H1 (cell line): Measurements from ENCODE around the gene ZCCHC9. TPM values are rescaled to one million over a fixed set of nuclear protein-coding genes. Genes with fewer than 3 reads are reported as not detected.
"Not testable (repeated sequence)": the region's sequence is repeated elsewhere in the genome, so short reads cannot be mapped to it uniquely, and the experiment has no call there.

Experiments
- CTCF ChIA-PET: fragments of 300-600 bp; sonication (Branson Sonifier 250); formaldehyde crosslinking; loops from one replicate; lab custom pipeline; 2021; ENCODE audit not compliant: partially characterized antibody; lab: Charles Lee
- POLR2A ChIA-PET: fragments of 300-600 bp; sonication (Branson Sonifier 250); formaldehyde crosslinking; loops from one replicate; lab custom pipeline; 2021; ENCODE audit warnings: inconsistent platforms; ENCODE audit not compliant: partially characterized antibody; lab: Charles Lee
- DNase-seq, 2 experiments: peaks; one replicate each; pipeline versions ENCODE4 v3.0.0 to v3.0.0-alpha.2; 2010 to 2022; ENCODE audit warnings: low spot score in 2 of 2, low read depth in 1 of 2, mixed read lengths in 1 of 2
- FAIRE-seq: peaks from 2 replicates; lab custom pipeline; 2011; peaks lifted over from hg19 to GRCh38; lab: Jason Lieb, UNC
- H2AFZ ChIP-seq: 2 replicates; pipeline ENCODE4 v1.8.1; 2012; ENCODE audit warnings: low read length, inconsistent platforms
- H2AK5ac ChIP-seq: 2 replicates; pipeline ENCODE4 v1.6.1; 2013; ENCODE audit warnings: low read depth, low read length
- H2BK120ac ChIP-seq: replicated peaks from 2 replicates; pipeline ENCODE3; 2013; ENCODE audit warnings: low read depth, low read length, inconsistent platforms
- H2BK12ac ChIP-seq: 2 replicates; pipeline ENCODE4 v1.6.1; 2013; ENCODE audit warnings: low read depth, low read length
- H2BK15ac ChIP-seq: 2 replicates; pipeline ENCODE4 v1.6.1; 2013; ENCODE audit warnings: low read length
- H2BK20ac ChIP-seq: 2 replicates; pipeline ENCODE4 v1.6.1; 2013; ENCODE audit warnings: low read length
- H2BK5ac ChIP-seq: 2 replicates; pipeline ENCODE4 v1.6.1; 2013; ENCODE audit warnings: low read depth, low read length
- H3K14ac ChIP-seq: 2 replicates; pipeline ENCODE4 v1.6.1; 2013; ENCODE audit warnings: inconsistent platforms; ENCODE audit not compliant: insufficient read length
- H3K18ac ChIP-seq: 2 replicates; pipeline ENCODE4 v1.6.1; 2013; ENCODE audit warnings: low read length; ENCODE audit errors: extremely low read depth
- H3K23ac ChIP-seq: 2 replicates; pipeline ENCODE4 v1.6.1; 2013; ENCODE audit warnings: inconsistent platforms; ENCODE audit not compliant: insufficient read length
- H3K23me2 ChIP-seq: 2 replicates; pipeline ENCODE4 v1.6.1; 2013; ENCODE audit warnings: low read depth, low read length
- H3K27ac ChIP-seq: 2 replicates; pipeline ENCODE4 v1.6.1; 2011; ENCODE audit warnings: low read depth, low read length, inconsistent platforms
- H3K27me3 ChIP-seq, 4 experiments: replicated peaks in 1 of 4; 1 replicate in 1 of 4; 2 replicates in 3 of 4; pipeline versions ENCODE4 v1.6.1 to v1.8.1; 2011 to 2013; ENCODE audit warnings: low read length in 3 of 4, mild to moderate bottlenecking in 3 of 4, inconsistent platforms in 2 of 4, mixed read lengths in 2 of 4, moderate library complexity in 1 of 4; ENCODE audit not compliant: control insufficient read depth in 3 of 4, insufficient read depth in 3 of 4; ENCODE audit errors: extremely low read depth in 1 of 4
- H3K36me3 ChIP-seq, 4 experiments: 2 replicates each; pipeline versions ENCODE4 v1.6.1 to v1.8.1; 2011 to 2013; ENCODE audit warnings: mild to moderate bottlenecking in 4 of 4, low read length in 3 of 4, moderate library complexity in 2 of 4, control low read depth in 1 of 4, inconsistent platforms in 1 of 4; ENCODE audit not compliant: insufficient read depth in 4 of 4, control insufficient read depth in 2 of 4
- H3K4ac ChIP-seq: replicated peaks from 2 replicates; pipeline ENCODE3; 2013; ENCODE audit warnings: low read length, low read depth, mixed read lengths, inconsistent platforms; ENCODE audit not compliant: insufficient read length
- H3K4me1 ChIP-seq, 4 experiments: replicated peaks in 1 of 4; 1 replicate in 1 of 4; 2 replicates in 3 of 4; pipeline versions ENCODE4 v1.6.1 to v1.8.1; 2011 to 2013; ENCODE audit warnings: low read length in 3 of 4, inconsistent platforms in 2 of 4, mixed read lengths in 1 of 4; ENCODE audit not compliant: insufficient read depth in 4 of 4, control insufficient read depth in 3 of 4
- H3K4me2 ChIP-seq, 2 experiments: 2 replicates each; pipeline versions ENCODE4 v1.6.1 to v1.8.1; 2011 to 2013; ENCODE audit warnings: low read depth in 2 of 2, low read length in 2 of 2, control low read depth in 1 of 2, inconsistent platforms in 1 of 2, mild to moderate bottlenecking in 1 of 2; ENCODE audit not compliant: insufficient read depth in 1 of 2
- H3K4me3 ChIP-seq, 4 experiments: fragments of 200-600, 300-600 bp in 1 of 4; sonication (generic), shearing (Covaris generic), sonication (Bioruptor Twin) in 1 of 4; 2 replicates each; pipeline versions ENCODE4 v1.5.1 to v1.8.1; 2011 to 2016; ENCODE audit warnings: low read length in 4 of 4, low read depth in 3 of 4, control low read depth in 2 of 4, inconsistent platforms in 2 of 4, mild to moderate bottlenecking in 2 of 4, mixed read lengths in 1 of 4, moderate library complexity in 1 of 4; ENCODE audit not compliant: insufficient read depth in 2 of 4; ENCODE audit errors: extremely low read depth in 1 of 4
- H3K56ac ChIP-seq: replicated peaks from 2 replicates; pipeline ENCODE3; 2013; ENCODE audit warnings: low read depth, mild to moderate bottlenecking, mixed read lengths, low read length, inconsistent platforms; ENCODE audit not compliant: insufficient read length
- H3K79me1 ChIP-seq: 2 replicates; pipeline ENCODE4 v1.6.1; 2013; ENCODE audit warnings: low read depth, low read length, control low read depth
- H3K79me2 ChIP-seq, 2 experiments: 2 replicates each; pipeline versions ENCODE4 v1.6.1 to v1.8.1; 2012 to 2013; ENCODE audit warnings: low read length in 2 of 2, mild to moderate bottlenecking in 2 of 2, inconsistent platforms in 1 of 2; ENCODE audit not compliant: insufficient read depth in 2 of 2, control insufficient read depth in 1 of 2
- H3K9ac ChIP-seq, 4 experiments: replicated peaks in 1 of 4; 1 replicate in 1 of 4; 2 replicates in 3 of 4; pipeline versions ENCODE4 v1.6.1 to v1.8.1; 2011 to 2013; ENCODE audit warnings: low read depth in 3 of 4, low read length in 3 of 4, control low read depth in 2 of 4, mild to moderate bottlenecking in 2 of 4, moderate library complexity in 2 of 4, inconsistent platforms in 1 of 4; ENCODE audit errors: extremely low read depth in 1 of 4
- H3K9me3 ChIP-seq, 2 experiments: 2 replicates each; pipeline versions ENCODE4 v1.6.1 to v1.8.1; 2012 to 2013; ENCODE audit warnings: mild to moderate bottlenecking in 2 of 2, moderate library complexity in 2 of 2, control low read depth in 1 of 2, inconsistent platforms in 1 of 2, low read depth in 1 of 2, low read length in 1 of 2, mixed read lengths in 1 of 2; ENCODE audit not compliant: insufficient read depth in 2 of 2
- H4K20me1 ChIP-seq, 2 experiments: replicated peaks in 1 of 2; 2 replicates each; pipeline versions ENCODE3 to v1.8.1; 2011 to 2013; ENCODE audit warnings: inconsistent platforms in 2 of 2, low read length in 2 of 2, mild to moderate bottlenecking in 1 of 2; ENCODE audit not compliant: insufficient read depth in 2 of 2, control insufficient read depth in 1 of 2
- H4K5ac ChIP-seq: 2 replicates; pipeline ENCODE4 v1.6.1; 2013; ENCODE audit warnings: low read length, low read depth, mixed read lengths, inconsistent platforms; ENCODE audit not compliant: insufficient read length
- H4K8ac ChIP-seq: 2 replicates; pipeline ENCODE4 v1.8.0; 2013; ENCODE audit warnings: mild to moderate bottlenecking, moderate library complexity, low read length, inconsistent platforms; ENCODE audit not compliant: insufficient read depth; ENCODE audit errors: extremely low read depth
- H4K91ac ChIP-seq: replicated peaks from 2 replicates; pipeline ENCODE3; 2013; ENCODE audit warnings: low read length, mixed read lengths, inconsistent platforms; ENCODE audit not compliant: insufficient read length
- BRCA1 ChIP-seq: IDR thresholded peaks from 2 replicates; pipeline ENCODE4 v1.6.1; 2012; ENCODE audit warnings: low read depth, low read length, improper control_type of control experiment
- POLR2AphosphoS5 ChIP-seq: IDR thresholded peaks from 2 replicates; pipeline ENCODE4 v1.6.1; 2011; ENCODE audit warnings: low read depth, low read length
- TCF12 ChIP-seq: IDR thresholded peaks from 2 replicates; pipeline ENCODE4 v1.6.1; 2011; ENCODE audit warnings: low read depth, mild to moderate bottlenecking, low read length
- YY1 ChIP-seq: IDR thresholded peaks from 2 replicates; pipeline ENCODE4 v1.6.1; 2011; ENCODE audit warnings: low read depth, mild to moderate bottlenecking, low read length
- WGBS, 2 experiments: shearing (Covaris generic) in 1 of 2; methylation state at CpG; one replicate each; pipeline versions ENCODE4 v1.1.6 to v1.1.7; 2013 to 2015; ENCODE audit warnings: low lambda C conversion rate in 2 of 2, mixed read lengths in 2 of 2, inconsistent platforms in 1 of 2, low coverage in 1 of 2, missing lambda C conversion rate in 1 of 2; ENCODE audit not compliant: insufficient replicate concordance in 2 of 2, insufficient coverage in 1 of 2, insufficient read length in 1 of 2; ENCODE audit errors: extremely low coverage in 1 of 2, missing lambda C conversion rate in 1 of 2; 5-methylcytosine and 5-hydroxymethylcytosine counted together
- polyA plus RNA-seq, 7 experiments: library from polyadenylated mRNA; depleted of rRNA in 3 of 7; stranded (reverse) in 5 of 7; unstranded in 2 of 7; fragments of >200 nt in 5 of 7; fragments of 200-250 nt in 2 of 7; gene quantifications; 1 replicate in 5 of 7; 2 replicates in 1 of 7; 4 replicates in 1 of 7; pipeline versions ENCODE4 v1.2.1 to v1.2.3, GENCODE V29; 2011 to 2013; ENCODE audit warnings: missing spikeins in 2 of 7, mixed read lengths in 2 of 7
- total RNA-seq: library from RNA; stranded (reverse); fragmentation: NEBNext Ultra II Directional; extraction: Animal tissue kit (Norgen Biotek cat#: 25700); gene quantifications from 2 replicates; pipeline ENCODE4 v1.2.1, GENCODE V29; 2021
- TF ChIP-seq, protein P1 (sequence below): IDR thresholded peaks from 2 replicates; pipeline ENCODE4 v1.6.1; 2012; ENCODE audit warnings: inconsistent platforms

The ZCCHC9 gene
- total and polyA plus RNA-seq, 2 of the 8 experiments (the other 6 are each of a cell fraction or from before 2014, with no cell fraction given): 10.9 to 33.6 TPM

DNA sequence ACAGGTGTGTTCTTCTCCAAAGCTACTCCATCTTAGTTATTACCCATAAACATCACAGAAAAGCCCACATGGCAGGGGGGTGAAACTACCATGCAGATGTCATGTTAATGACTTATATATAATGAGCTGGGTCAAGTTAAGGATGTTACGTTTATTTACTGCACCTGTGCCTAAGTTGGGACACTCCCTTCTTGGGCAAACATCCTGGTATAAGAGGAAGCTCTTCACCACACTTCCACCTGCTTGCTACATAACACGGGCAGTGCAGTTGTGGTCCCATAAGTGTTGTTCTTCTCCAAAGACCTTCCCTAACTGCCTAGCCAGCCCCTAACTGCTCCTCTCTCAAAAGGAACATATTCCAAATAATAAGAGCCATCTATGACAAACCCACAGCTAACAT lies 9.3 kb upstream of the ZCCHC9 start (continued):
- TF ChIP-seq YY1 (no peak), POLR2AphosphoS5 (no peak), TCF12 (no peak), BRCA1 (no peak)
- TF ChIP-seq, protein P1, sequence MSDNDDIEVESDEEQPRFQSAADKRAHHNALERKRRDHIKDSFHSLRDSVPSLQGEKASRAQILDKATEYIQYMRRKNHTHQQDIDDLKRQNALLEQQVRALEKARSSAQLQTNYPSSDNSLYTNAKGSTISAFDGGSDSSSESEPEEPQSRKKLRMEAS: no peak

DNA sequence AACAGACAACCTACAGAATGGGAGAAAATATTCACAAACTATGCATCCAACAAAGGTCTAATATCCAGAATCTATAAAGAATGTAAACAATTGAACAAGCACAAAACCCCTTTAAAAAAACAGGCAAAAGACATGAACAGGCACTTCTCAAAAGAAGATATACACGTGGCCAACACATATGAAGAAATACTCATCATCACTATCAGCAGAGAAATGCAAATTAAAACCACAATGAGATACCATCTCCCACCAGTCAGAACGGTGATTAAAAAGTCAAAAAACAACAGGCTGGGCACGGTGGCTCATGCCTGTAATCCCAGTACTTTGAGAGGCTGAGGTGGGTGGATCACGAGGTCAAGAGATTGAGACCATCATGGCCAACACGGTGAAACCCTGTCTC lies 7.4 kb upstream of the ZCCHC9 start:
- H3K79me2 ChIP-seq: peaks cover 6 to 81% of the 10 kb centered on the region in 2 experiments; a peak in 3 of 4 replicates
- FAIRE-seq: not testable (repeated sequence)

More for the DNA sequence above, 7.4 kb upstream of the ZCCHC9 start:
- CTCF ChIA-PET, H3K23ac ChIP-seq, DNase-seq, H4K8ac ChIP-seq, H3K23me2 ChIP-seq, H4K91ac ChIP-seq, H3K27ac ChIP-seq, H2BK120ac ChIP-seq, POLR2A ChIA-PET, H3K18ac ChIP-seq, H3K4me1 ChIP-seq, H3K56ac ChIP-seq, H3K4me3 ChIP-seq, H3K4ac ChIP-seq, H3K14ac ChIP-seq, H3K9ac ChIP-seq, H2AK5ac ChIP-seq, H2BK15ac ChIP-seq, H2BK20ac ChIP-seq, H2BK12ac ChIP-seq, H3K9me3 ChIP-seq, H3K4me2 ChIP-seq, H3K27me3 ChIP-seq, H3K79me1 ChIP-seq, H4K5ac ChIP-seq, H4K20me1 ChIP-seq, H2AFZ ChIP-seq, H2BK5ac ChIP-seq: not testable (repeated sequence)
- WGBS, 2 experiments: 92% methylated on average over 5 of the region's 5 CpGs; no CpG with 5 or more reads in 1 of the 2 experiments
- H3K36me3 ChIP-seq: peaks cover 0 to 11% (median 0%) of the 10 kb centered on the region in 4 experiments; a peak in 1 of 8 replicates
